Fibroblast of skin of left quadriceps (primary cell): ENCODE results near the gene EXOC4.
A peak's percentile ranks its signal among the peaks of the same experiment; 100 is the strongest.
"Not testable (repeated sequence)": the region's sequence is repeated elsewhere in the genome, so short reads cannot be mapped to it uniquely, and the experiment has no call there.

Experiments used
- DNase-seq, 2 experiments: peaks; one replicate each; pipeline ENCODE4 v3.0.0-alpha.2; 2013; ENCODE audit warnings: low read depth in 2 of 2

The EXOC4 gene

DNA sequence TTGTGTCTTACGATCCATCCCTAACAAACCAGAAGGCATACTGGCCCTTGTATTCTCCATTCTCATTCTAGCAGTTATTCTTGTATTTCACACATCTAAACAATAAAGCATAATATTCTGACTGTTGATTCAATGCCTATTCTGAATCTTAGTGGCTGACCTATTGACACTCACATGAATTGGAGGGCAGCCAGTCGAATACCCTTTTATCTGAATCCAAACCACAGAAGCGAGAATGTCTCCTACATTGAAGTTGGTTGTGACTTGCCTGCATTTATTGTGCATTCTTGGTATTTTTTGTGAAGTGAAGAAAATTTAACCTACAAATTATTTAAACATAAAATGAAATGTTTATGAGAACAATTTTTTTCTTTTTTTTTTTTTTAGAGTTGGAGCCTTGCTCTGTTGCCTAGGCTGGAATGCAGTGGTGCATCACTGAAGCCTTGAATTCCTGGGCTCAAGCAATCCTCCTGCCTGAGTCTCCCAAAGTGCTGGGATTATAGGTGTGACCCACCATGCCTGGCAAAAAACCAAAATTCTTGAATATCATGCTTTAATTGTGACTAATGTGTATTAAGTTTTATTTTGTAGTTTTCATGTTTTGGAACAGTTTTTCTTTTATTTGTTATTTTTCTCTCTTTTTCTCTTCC is 22.7 kb downstream of the EXOC4 start:
- DNase-seq, result peak; percentile 34 to 36

GRCh38 chr7:133278975-133279374 is 26.1 kb downstream of the EXOC4 start:
- not testable (repeated sequence) for DNase-seq

- DNase-seq, result no peak
These were observed 29.2 kb downstream of the EXOC4 start for GRCh38 chr7:133282094-133282493.

GRCh38 chr7:133284092-133284491 is 31.2 kb downstream of the EXOC4 start:
- no peak for DNase-seq

GRCh38 chr7:133288970-133289369 is 36.1 kb downstream of the EXOC4 start:
- no peak for DNase-seq

DNA sequence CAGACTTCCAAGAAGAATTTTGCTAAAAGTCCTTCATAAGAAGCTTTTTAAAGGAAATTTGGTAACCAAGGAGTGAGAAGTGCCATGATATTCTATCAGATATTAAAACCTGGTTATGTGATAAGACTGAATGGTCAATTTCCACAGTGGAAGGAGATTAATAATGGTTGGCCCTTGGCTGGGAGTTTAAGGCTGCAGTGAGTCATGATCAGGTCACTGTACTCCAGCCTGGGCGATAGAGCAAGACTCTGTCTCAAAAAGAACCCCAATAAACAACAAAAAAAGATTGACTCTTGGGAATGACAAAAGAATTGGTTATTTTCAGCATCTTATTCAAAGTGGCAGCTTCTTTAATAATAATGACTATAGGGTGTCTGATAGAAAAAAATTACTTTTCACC is 37.2 kb downstream of the EXOC4 start:
- DNase-seq, result no peak

GRCh38 chr7:133290676-133291333 is 37.9 kb downstream of the EXOC4 start:
- DNase-seq, result no peak

- DNase-seq, result no peak
These were observed 39.8 kb downstream of the EXOC4 start for GRCh38 chr7:133292631-133293030.

DNA sequence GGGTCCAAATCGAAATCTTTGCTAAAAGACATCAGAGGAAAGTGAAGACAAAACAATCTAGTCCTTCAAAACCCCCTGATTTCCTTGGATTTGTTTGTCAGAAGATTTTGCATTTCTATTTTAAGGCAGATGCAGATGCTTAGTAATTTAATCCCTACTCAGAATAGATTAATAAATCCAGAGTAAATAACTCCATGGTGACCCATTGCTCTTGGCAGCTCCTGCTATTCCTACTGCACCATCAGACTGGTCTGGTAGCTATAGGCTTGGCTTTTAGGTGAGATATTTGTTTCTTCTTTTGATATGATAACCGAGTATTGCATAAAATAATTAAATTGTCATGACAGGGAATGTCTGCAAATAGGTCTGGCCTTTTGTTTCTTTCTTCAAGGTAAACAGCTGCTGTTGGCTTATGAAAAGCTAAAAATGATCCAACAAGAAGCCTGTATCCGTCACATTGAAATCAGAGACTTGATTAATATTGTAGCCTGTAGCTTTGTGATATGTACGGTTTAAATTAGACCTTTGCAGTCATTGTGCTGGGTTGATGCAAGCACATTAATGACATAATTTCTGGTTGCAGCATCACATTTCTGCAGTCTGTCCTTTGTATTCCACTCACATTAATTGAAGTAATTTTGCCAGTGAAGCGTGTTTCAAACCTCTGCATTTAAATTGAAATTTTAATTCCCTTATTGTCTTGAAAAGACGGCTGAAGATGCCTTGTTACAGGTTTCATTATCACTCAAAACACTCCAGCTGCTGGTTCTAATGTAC is 40.7 kb downstream of the EXOC4 start:
- DNase-seq, result no peak

- DNase-seq, result no peak
These were observed 41.4 kb downstream of the EXOC4 start for GRCh38 chr7:133294234-133294633.

- no peak for DNase-seq
These were observed 42.6 kb downstream of the EXOC4 start for GRCh38 chr7:133295484-133295883.

DNA sequence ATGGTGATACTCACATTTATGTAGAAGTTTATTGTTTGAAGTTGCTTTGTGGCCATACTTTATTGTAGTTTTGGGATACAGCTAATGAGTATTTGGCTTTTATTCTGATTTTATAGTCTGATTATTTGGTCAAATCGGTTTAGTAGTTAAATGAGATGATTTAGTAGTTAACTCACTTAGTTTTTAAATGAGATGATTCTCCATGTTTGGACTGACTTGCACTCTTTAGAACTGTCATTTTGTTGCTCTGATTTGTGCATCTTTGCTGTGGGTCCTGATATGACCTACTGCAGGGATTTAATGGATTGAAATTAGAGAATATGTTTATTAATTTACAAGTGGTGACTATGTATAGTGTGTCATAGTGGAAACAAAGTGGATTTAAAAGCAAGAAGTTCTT is 44.2 kb downstream of the EXOC4 start:
- DNase-seq, result no peak

- DNase-seq, result no peak
These were observed 45.2 kb downstream of the EXOC4 start for GRCh38 chr7:133298080-133298479.

GRCh38 chr7:133299676-133300075 is 46.8 kb downstream of the EXOC4 start:
- DNase-seq, result no peak

- no peak for DNase-seq
These were observed 47.2 kb downstream of the EXOC4 start for GRCh38 chr7:133300088-133300487.

DNA sequence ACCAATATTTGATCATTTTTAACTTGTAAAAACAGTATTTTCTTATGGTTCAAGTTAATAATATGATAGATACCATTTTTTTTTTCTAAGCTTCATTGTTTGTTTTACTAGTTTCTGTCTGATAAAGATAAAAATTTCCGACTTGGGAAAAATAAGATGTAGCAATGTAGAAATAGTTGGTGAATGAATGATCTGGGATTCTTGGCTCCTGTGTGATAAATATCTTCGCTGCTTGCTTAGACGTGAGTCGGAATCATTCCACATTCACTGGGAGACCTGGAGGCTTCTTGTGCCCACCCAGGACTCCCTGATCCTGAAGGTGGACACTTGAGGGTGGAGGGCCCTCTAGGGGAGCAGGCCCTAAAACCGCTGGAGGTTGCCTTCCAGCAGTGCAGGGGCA is 47.9 kb downstream of the EXOC4 start:
- no peak for DNase-seq

DNA sequence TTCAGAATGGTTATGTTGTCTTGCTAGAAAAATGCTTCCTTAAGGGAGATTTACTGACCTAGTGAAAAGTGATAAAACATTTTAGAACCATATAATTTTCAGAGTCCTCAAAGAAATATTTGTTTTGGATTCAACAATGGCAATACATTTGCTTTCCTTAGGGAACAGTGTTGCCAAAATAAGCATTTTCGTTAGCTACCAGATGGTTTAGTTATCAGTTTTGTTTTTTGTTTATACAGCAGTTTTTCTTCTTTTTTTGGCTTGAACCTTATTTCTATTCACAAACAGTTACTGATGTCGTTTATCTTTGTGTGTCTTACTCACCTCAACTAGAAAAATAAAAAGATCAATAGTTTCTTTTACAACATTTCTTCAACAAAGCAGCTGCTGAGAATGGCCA is 48.6 kb downstream of the EXOC4 start:
- DNase-seq, result no peak

DNA sequence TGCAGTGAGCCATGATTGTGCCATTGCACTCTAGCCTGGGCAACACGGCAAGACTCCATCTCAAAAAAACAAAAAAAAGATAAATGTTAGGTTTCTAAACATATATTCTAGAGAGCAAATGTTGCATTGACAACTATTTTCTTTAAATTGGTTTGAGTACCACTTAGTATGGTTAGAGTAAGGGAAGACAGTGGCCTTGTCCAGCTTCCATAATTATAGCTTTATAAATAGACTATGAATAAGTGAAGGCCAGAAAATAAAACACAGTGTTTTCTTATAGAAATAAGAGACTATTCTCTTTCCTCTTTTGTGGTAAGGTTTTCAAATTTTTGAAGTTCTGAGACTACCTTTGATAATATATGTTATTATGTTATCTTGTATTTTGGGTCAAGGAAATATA is 50.5 kb downstream of the EXOC4 start:
- no peak for DNase-seq

- peak; percentile 14 to 20 for DNase-seq
These were observed 51.1 kb downstream of the EXOC4 start for GRCh38 chr7:133303931-133304330.

GRCh38 chr7:133309333-133309732 is 56.5 kb downstream of the EXOC4 start:
- no peak for DNase-seq

- DNase-seq, result no peak
These were observed 57.5 kb downstream of the EXOC4 start for GRCh38 chr7:133310232-133310862.

- DNase-seq, result no peak
These were observed 60.7 kb downstream of the EXOC4 start for GRCh38 chr7:133313575-133313974.
